ENCODE results near the gene SYNGAP1. TPM values are rescaled to one million over a fixed set of nuclear protein-coding genes. Genes with fewer than 3 reads are reported as not detected.
A peak's percentile ranks its signal among the peaks of the same experiment; 100 is the strongest.
"Not testable (repeated sequence)": the region's sequence is repeated elsewhere in the genome, so short reads cannot be mapped to it uniquely, and the experiment has no call there.

SYNGAP1 gene
- 18.8 and 24.9 TPM in 2 replicates for total RNA-seq (2022)
- percentile 48 among the genes with signal in this experiment for Bru-seq, nascent RNA
- percentile 66 among the genes with signal in this experiment for BruChase-seq, experiment 1, labeled RNA remaining after a 6-hour chase
- BruChase-seq, experiment 2, labeled RNA remaining after a 2-hour chase: percentile 61 among the genes with signal in this experiment
- long read RNA-seq, partial matches to known transcripts: 0 of 3 reads
- long read RNA-seq, other reads (novel, unspliced or antisense): 3 of 3 reads

GRCh38 chr6:33419580-33420490 is at the start of gene SYNGAP1:
Gene SYNGAP1 (plus strand): TSS chr6:33420065. CDS start chr6:33420265, 200 bp downstream.
- BruUV-seq (replicated peaks): no TSS peak
- intact Hi-C loops (cut with micrococcal nuclease; ENCODE audit: unreplicated experiment): no loop called here
- H3K9me3 Mint-ChIP-seq (ENCODE audit: low read depth, unreplicated experiment): no peaks in the 10 kb centered on the region
- H3K36me3 Mint-ChIP-seq (ENCODE audit: insufficient read depth, unreplicated experiment): peaks cover 44% of the 10 kb centered on the region
- H3K27me3 Mint-ChIP-seq (ENCODE audit: unreplicated experiment): peaks cover 39% of the 10 kb centered on the region
- H3K27ac Mint-ChIP-seq (ENCODE audit: unreplicated experiment): peak within 1 kb of the TSS; percentile 30
- CTCF ChIA-PET: interaction anchor here (0.7 kb wide), 1 partner anchor 307 kb away, joined by 4 read pairs; no protein-coding TSS in a partner anchor
- no peak for DNase-seq
- no peak within 1 kb of the TSS for H3K4me3 Mint-ChIP-seq (ENCODE audit: low read depth, unreplicated experiment)
- TF ChIP-seq CTCF (IDR thresholded peaks at IDR 0.05; ENCODE audit: unreplicated experiment): no peak
- H3K4me1 Mint-ChIP-seq (ENCODE audit: low read depth, unreplicated experiment): peaks cover 38% of the 10 kb centered on the region

- H3K9me3 Mint-ChIP-seq (ENCODE audit: low read depth, unreplicated experiment); H3K27me3 Mint-ChIP-seq (ENCODE audit: unreplicated experiment); intact Hi-C loops (cut with micrococcal nuclease; ENCODE audit: unreplicated experiment); H3K36me3 Mint-ChIP-seq (ENCODE audit: insufficient read depth, unreplicated experiment); DNase-seq; BruUV-seq (replicated peaks); CTCF ChIA-PET; H3K27ac Mint-ChIP-seq (ENCODE audit: unreplicated experiment); H3K4me3 Mint-ChIP-seq (ENCODE audit: low read depth, unreplicated experiment): not testable (repeated sequence)
- peaks cover 26% of the 10 kb centered on the region for H3K4me1 Mint-ChIP-seq (ENCODE audit: low read depth, unreplicated experiment)
Observed at GRCh38 chr6:33371901-33372300, 48.0 kb upstream of the SYNGAP1 start.

GRCh38 chr6:33372526-33373123 is 47.2 kb upstream of the SYNGAP1 start:
- BruUV-seq (replicated peaks): no TSS peak
- DNase-seq: no peak
- Mint-ChIP-seq H3K9me3 (ENCODE audit: low read depth, unreplicated experiment) (no peaks in the 10 kb centered on the region), H3K36me3 (ENCODE audit: insufficient read depth, unreplicated experiment) (no peaks in the 10 kb centered on the region), H3K27me3 (ENCODE audit: unreplicated experiment) (no peaks in the 10 kb centered on the region), H3K4me3 (ENCODE audit: low read depth, unreplicated experiment) (no peak overlapping the region), H3K27ac (ENCODE audit: unreplicated experiment) (no peak overlapping the region), H3K4me1 (ENCODE audit: low read depth, unreplicated experiment) (peaks cover 26% of the 10 kb centered on the region)
- no peak for TF ChIP-seq CTCF (IDR thresholded peaks at IDR 0.05; ENCODE audit: unreplicated experiment)
- CTCF ChIA-PET: no interaction called here
- intact Hi-C loops (cut with micrococcal nuclease; ENCODE audit: unreplicated experiment): no loop called here

- BruUV-seq (replicated peaks): no TSS peak
- no peaks in the 10 kb centered on the region for H3K27me3 Mint-ChIP-seq (ENCODE audit: unreplicated experiment)
- H3K36me3 Mint-ChIP-seq (ENCODE audit: insufficient read depth, unreplicated experiment): no peaks in the 10 kb centered on the region
- no peak overlapping the region for H3K27ac Mint-ChIP-seq (ENCODE audit: unreplicated experiment)
- no peak for DNase-seq
- no peak overlapping the region for H3K4me3 Mint-ChIP-seq (ENCODE audit: low read depth, unreplicated experiment)
- H3K9me3 Mint-ChIP-seq (ENCODE audit: low read depth, unreplicated experiment): no peaks in the 10 kb centered on the region
- intact Hi-C loops (cut with micrococcal nuclease; ENCODE audit: unreplicated experiment): no loop called here
- no peak for TF ChIP-seq CTCF (IDR thresholded peaks at IDR 0.05; ENCODE audit: unreplicated experiment)
- CTCF ChIA-PET: interaction anchor here (0.6 to 1.6 kb wide), 7 partner anchors 12 to 170 kb away, joined by 3 to 7 read pairs (median 3); partner anchors contain the start of gene HSD17B8
- H3K4me1 Mint-ChIP-seq (ENCODE audit: low read depth, unreplicated experiment): peaks cover 26% of the 10 kb centered on the region
Observed at GRCh38 chr6:33373960-33374910, 45.6 kb upstream of the SYNGAP1 start.
